GM23338 (cell line): ENCODE results near the gene PRPSAP2. TPM values are rescaled to one million over a fixed set of nuclear protein-coding genes. Genes with fewer than 3 reads are reported as not detected.

ENCODE experiments used
- ATAC-seq: fragments of 200-7000 bp; cut with Tn5 transposase; 3 replicates; pipeline ENCODE4 v1.9.1; 2020
- DNase-seq: peaks from one replicate; pipeline ENCODE4 v3.0.0-alpha.2; 2015; ENCODE audit warnings: low spot score
- H2AFZ ChIP-seq: fragments of 200-600 bp; sonication (generic); 2 replicates; pipeline ENCODE4 v1.8.0; 2016; ENCODE audit warnings: antibody characterized with exemption, mild to moderate bottlenecking, moderate library complexity
- H3F3A ChIP-seq: fragments of 200-600 bp; sonication (generic); replicated peaks from 2 replicates; pipeline ENCODE4 v1.8.0; 2017; ENCODE audit warnings: antibody characterized with exemption, mixed run types, low read depth
- H3K27ac ChIP-seq: fragments of 200-600 bp; sonication (generic); 2 replicates; pipeline ENCODE4 v1.6.1; 2016; ENCODE audit warnings: low read depth
- H3K27me3 ChIP-seq: fragments of 200-600 bp; sonication (generic); 2 replicates; pipeline ENCODE4 v1.8.0; 2016; ENCODE audit warnings: mild to moderate bottlenecking, mixed run types, moderate library complexity; ENCODE audit not compliant: insufficient read depth
- H3K36me3 ChIP-seq: fragments of 200-600 bp; sonication (generic); 2 replicates; pipeline ENCODE4 v1.8.0; 2016; ENCODE audit warnings: mild to moderate bottlenecking; ENCODE audit not compliant: insufficient read depth
- H3K4me1 ChIP-seq: fragments of 200-600 bp; sonication (generic); 2 replicates; pipeline ENCODE4 v1.8.0; 2016; ENCODE audit warnings: mild to moderate bottlenecking, moderate library complexity; ENCODE audit not compliant: insufficient read depth
- H3K4me2 ChIP-seq: fragments of 200-600 bp; sonication (generic); 2 replicates; pipeline ENCODE4 v1.7.1; 2017; ENCODE audit warnings: mixed run types
- H3K4me3 ChIP-seq: fragments of 200-600 bp; sonication (generic); 2 replicates; pipeline ENCODE4 v1.6.1; 2016; ENCODE audit warnings: mixed run types
- H3K79me2 ChIP-seq: fragments of 200-600 bp; sonication (generic); replicated peaks from 2 replicates; pipeline ENCODE4 v1.8.0; 2017; ENCODE audit warnings: mild to moderate bottlenecking; ENCODE audit not compliant: insufficient read depth
- H3K9me2 ChIP-seq: fragments of 200-600 bp; sonication (generic); 2 replicates; pipeline ENCODE4 v1.8.0; 2017; ENCODE audit not compliant: insufficient read depth
- H4K20me1 ChIP-seq: fragments of 200-600 bp; sonication (generic); replicated peaks from 2 replicates; pipeline ENCODE4 v1.8.0; 2017; ENCODE audit warnings: mild to moderate bottlenecking; ENCODE audit not compliant: insufficient read depth
- H3K27ac Mint-ChIP-seq: 2 replicates; pipeline ENCODE4 v1.8.0; 2020; ENCODE audit warnings: inconsistent platforms, mild to moderate bottlenecking, moderate library complexity, mixed read lengths
- H3K27me3 Mint-ChIP-seq: 3 replicates; pipeline ENCODE4 v1.8.0; 2022; ENCODE audit warnings: low read depth, mild to moderate bottlenecking, moderate library complexity, mixed read lengths, inconsistent platforms; ENCODE audit not compliant: insufficient read depth, poor library complexity
- H3K36me3 Mint-ChIP-seq: 3 replicates; pipeline ENCODE4 v1.8.0; 2021; ENCODE audit warnings: low read depth, mild to moderate bottlenecking, inconsistent platforms, moderate library complexity, mixed read lengths
- H3K4me1 Mint-ChIP-seq: 3 replicates; pipeline ENCODE4 v1.8.0; 2020; ENCODE audit warnings: mild to moderate bottlenecking, inconsistent platforms, mixed read lengths
- H3K4me3 Mint-ChIP-seq: 3 replicates; pipeline ENCODE4 v1.8.0; 2021; ENCODE audit warnings: moderate library complexity, mild to moderate bottlenecking, inconsistent platforms, mixed read lengths
- H3K9me3 Mint-ChIP-seq: 3 replicates; pipeline ENCODE4 v1.8.0; 2020; ENCODE audit warnings: moderate library complexity, mild to moderate bottlenecking, inconsistent platforms, mixed read lengths
- CREB1 ChIP-seq: fragments of 250-450 bp; sonication (Bioruptor Pico); IDR thresholded peaks from 2 replicates; pipeline ENCODE4 v1.5.0; 2020; ENCODE audit warnings: low read depth, mild to moderate bottlenecking, moderate library complexity
- CTCF ChIP-seq, 2 experiments: fragments of 200-600 bp in 1 of 2; sonication (generic) in 1 of 2; conservative IDR thresholded peaks; 2 replicates each; pipeline versions ENCODE4 v1.5.1 to v1.6.1; 2016 to 2017; ENCODE audit warnings: antibody characterized with exemption in 2 of 2, low read depth in 2 of 2, mild to moderate bottlenecking in 2 of 2, moderate library complexity in 1 of 2
- ETS1 ChIP-seq: IDR thresholded peaks from 2 replicates; pipeline ENCODE4 v1.6.1; 2016; ENCODE audit warnings: antibody characterized with exemption
- EZH2 ChIP-seq: fragments of 200-600 bp; sonication (generic); IDR thresholded peaks from one replicate; pipeline ENCODE4 v1.8.0; 2017; ENCODE audit warnings: antibody characterized with exemption, mild to moderate bottlenecking, low read depth; ENCODE audit not compliant: unreplicated experiment
- EZH2phosphoT487 ChIP-seq: fragments of 200-600 bp; sonication (generic); IDR thresholded peaks from one replicate; pipeline ENCODE4 v1.8.1; 2018; ENCODE audit warnings: antibody characterized with exemption; ENCODE audit not compliant: unreplicated experiment
- JUNB ChIP-seq: IDR thresholded peaks from one replicate; pipeline ENCODE4 v1.6.1; 2016; ENCODE audit warnings: antibody characterized with exemption; ENCODE audit not compliant: unreplicated experiment
- NANOG ChIP-seq: IDR thresholded peaks from 2 replicates; pipeline ENCODE4 v1.6.1; 2016; ENCODE audit warnings: antibody characterized with exemption, borderline replicate concordance
- POLR2AphosphoS5 ChIP-seq: IDR thresholded peaks from 2 replicates; pipeline ENCODE4 v1.6.1; 2016; ENCODE audit warnings: antibody characterized with exemption, low read depth
- REST ChIP-seq: IDR thresholded peaks from one replicate; pipeline ENCODE4 v1.6.1; 2018; ENCODE audit warnings: antibody characterized with exemption; ENCODE audit not compliant: unreplicated experiment
- STAT1 ChIP-seq: IDR thresholded peaks from one replicate; pipeline ENCODE4 v1.6.1; 2016; ENCODE audit warnings: antibody characterized with exemption; ENCODE audit not compliant: unreplicated experiment
- ZNF114 ChIP-seq: fragments of 250-450 bp; sonication (Bioruptor Pico); IDR thresholded peaks from 2 replicates; pipeline ENCODE4 v1.5.0; 2020; ENCODE audit warnings: mild to moderate bottlenecking, moderate library complexity
- ZNF331 ChIP-seq: fragments of 250-450 bp; sonication (Bioruptor Pico); IDR thresholded peaks from 2 replicates; pipeline ENCODE4 v1.5.0; 2020; ENCODE audit warnings: low read depth, mild to moderate bottlenecking, moderate library complexity
- ZNF462 ChIP-seq: fragments of 250-450 bp; sonication (Bioruptor Pico); IDR thresholded peaks from 2 replicates; pipeline ENCODE4 v1.5.0; 2020; ENCODE audit warnings: mild to moderate bottlenecking, moderate library complexity
- polyA plus RNA-seq: library from polyadenylated mRNA; unstranded; fragments of >200 nt; fragmentation: Nextera tagmentation; extraction: Ambion mirVana; gene quantifications from 2 replicates; pipeline ENCODE4 v1.2.1, GENCODE V29; 2016
- total RNA-seq: library from RNA; depleted of rRNA; stranded (reverse); fragments of >200 nt; shearing (Covaris generic); gene quantifications from 2 replicates; pipeline ENCODE4 v1.2.3, GENCODE V29; 2014

PRPSAP2 gene
- total and polyA plus RNA-seq, 2 experiments from 2014 or later, result 34.6 to 54.4 TPM

GRCh38 chr17:18925187-18925586, 67.3 kb downstream of the PRPSAP2 start:
- H3K9me3 Mint-ChIP-seq, result no peaks in the 10 kb centered on the region
- Histone ChIP-seq H3F3A (0 out of 2 replicates have a peak, but pooled peaks cover 3% of the 10 kb centered on the region), H3K36me3 (no peaks in the 10 kb centered on the region; the same call in 1 of the 2 replicates), H2AFZ (no peak overlapping the region), H3K9me2 (no peaks in the 10 kb centered on the region), H3K4me1 (peaks cover 6% of the 10 kb centered on the region; the same call in 1 of the 2 replicates), H3K4me3 (no peak overlapping the region), H4K20me1 (peaks cover 4% of the 10 kb centered on the region), H3K79me2 (peaks cover 19% of the 10 kb centered on the region), H3K27ac (no peak overlapping the region), H3K4me2 (no peak overlapping the region), H3K27me3 (no peaks in the 10 kb centered on the region)
- TF ChIP-seq ZNF114 (CRISPR knock-in tag) (no peak), ZNF331 (CRISPR knock-in tag) (no peak), CREB1 (no peak), EZH2phosphoT487 (no peak), NANOG (no peak), CTCF (conservative IDR thresholded peaks at IDR 0.05; ENCODE audit: low read depth in 2 of 2) (no peak), EZH2 (no peak), REST (no peak), POLR2AphosphoS5 (no peak), ZNF462 (CRISPR knock-in tag) (no peak), ETS1 (no peak), STAT1 (no peak), JUNB (no peak)
- DNase-seq (no peak), ATAC-seq (no peak)
- peaks cover 5% of the 10 kb centered on the region; the same call in 2 of the 3 replicates for H3K4me1 Mint-ChIP-seq
- H3K27ac Mint-ChIP-seq, result no peak overlapping the region
- H3K27me3 Mint-ChIP-seq, result no peaks in the 10 kb centered on the region
- H3K4me3 Mint-ChIP-seq, result no peak overlapping the region
- H3K36me3 Mint-ChIP-seq, result peaks cover 42% of the 10 kb centered on the region
